ENCODE data around the gene CEMP1. TPM values are rescaled to one million over a fixed set of nuclear protein-coding genes. Genes with fewer than 3 reads are reported as not detected.

CEMP1 gene
- total RNA-seq, 1 donor from 2014 or later, result not detected

DNA sequence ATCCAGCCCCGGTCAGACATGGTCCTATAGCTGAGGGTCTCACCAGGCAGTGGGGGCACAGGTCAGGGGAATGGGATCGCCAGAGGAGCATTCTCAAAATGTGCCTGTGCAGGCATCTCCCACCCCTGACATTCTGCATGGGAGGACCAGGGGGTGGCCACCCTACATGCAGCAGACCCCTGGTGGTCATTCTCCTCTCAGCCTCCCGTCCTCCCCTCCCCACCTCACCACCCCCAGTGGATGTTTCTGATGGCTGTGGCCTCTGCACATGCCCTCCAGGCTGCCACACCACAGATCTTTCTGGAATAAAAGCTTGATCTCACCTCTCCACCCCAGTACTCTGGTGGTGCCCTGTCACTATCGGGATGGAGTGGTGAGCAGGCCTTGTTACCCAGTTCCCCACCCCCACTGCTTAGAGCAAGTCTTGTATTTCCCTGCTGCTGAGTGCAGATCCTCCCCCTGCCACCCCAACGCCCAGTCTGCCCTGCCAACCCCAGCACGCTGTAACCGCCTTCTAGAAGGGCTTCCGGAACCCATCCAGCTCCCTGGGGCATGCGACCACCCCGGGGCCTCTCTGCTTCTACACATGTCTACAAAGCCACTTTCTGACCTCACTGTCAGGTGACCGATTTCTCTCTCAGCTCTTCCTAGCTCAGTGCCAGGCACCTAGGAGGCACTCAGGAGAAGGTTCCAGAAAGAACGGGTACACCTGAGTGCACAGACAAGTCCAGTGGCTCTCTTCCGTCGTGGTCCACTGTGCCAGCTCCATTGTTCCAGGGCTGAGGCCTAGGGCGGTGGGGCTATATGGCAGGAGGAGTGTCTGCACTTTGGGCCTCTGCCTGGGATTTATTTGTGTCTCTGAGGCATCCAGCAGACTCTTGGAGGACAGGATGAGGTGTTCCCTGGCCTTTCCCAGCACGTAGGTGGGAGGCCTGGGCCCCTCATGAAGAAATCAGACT, 47.0 kb downstream of the CEMP1 start:
- TF ChIP-seq, protein P1, sequence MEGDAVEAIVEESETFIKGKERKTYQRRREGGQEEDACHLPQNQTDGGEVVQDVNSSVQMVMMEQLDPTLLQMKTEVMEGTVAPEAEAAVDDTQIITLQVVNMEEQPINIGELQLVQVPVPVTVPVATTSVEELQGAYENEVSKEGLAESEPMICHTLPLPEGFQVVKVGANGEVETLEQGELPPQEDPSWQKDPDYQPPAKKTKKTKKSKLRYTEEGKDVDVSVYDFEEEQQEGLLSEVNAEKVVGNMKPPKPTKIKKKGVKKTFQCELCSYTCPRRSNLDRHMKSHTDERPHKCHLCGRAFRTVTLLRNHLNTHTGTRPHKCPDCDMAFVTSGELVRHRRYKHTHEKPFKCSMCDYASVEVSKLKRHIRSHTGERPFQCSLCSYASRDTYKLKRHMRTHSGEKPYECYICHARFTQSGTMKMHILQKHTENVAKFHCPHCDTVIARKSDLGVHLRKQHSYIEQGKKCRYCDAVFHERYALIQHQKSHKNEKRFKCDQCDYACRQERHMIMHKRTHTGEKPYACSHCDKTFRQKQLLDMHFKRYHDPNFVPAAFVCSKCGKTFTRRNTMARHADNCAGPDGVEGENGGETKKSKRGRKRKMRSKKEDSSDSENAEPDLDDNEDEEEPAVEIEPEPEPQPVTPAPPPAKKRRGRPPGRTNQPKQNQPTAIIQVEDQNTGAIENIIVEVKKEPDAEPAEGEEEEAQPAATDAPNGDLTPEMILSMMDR (IDR thresholded peaks at IDR 0.05), result no peak
- no peaks in the 10 kb centered on the region for H3K36me3 Mint-ChIP-seq (ENCODE audit: unreplicated experiment)
- no peak overlapping the region for H3K27ac Mint-ChIP-seq (ENCODE audit: unreplicated experiment)
- no peak for DNase-seq (ENCODE audit: extremely low spot score, unreplicated experiment)
- H3K4me3 Mint-ChIP-seq (ENCODE audit: unreplicated experiment), result no peak overlapping the region
- no peaks in the 10 kb centered on the region for H3K27me3 Mint-ChIP-seq (ENCODE audit: unreplicated experiment)
- H3K9me3 Mint-ChIP-seq (ENCODE audit: unreplicated experiment), result no peaks in the 10 kb centered on the region
- H3K4me1 Mint-ChIP-seq (ENCODE audit: unreplicated experiment), result peaks cover 23% of the 10 kb centered on the region

DNA sequence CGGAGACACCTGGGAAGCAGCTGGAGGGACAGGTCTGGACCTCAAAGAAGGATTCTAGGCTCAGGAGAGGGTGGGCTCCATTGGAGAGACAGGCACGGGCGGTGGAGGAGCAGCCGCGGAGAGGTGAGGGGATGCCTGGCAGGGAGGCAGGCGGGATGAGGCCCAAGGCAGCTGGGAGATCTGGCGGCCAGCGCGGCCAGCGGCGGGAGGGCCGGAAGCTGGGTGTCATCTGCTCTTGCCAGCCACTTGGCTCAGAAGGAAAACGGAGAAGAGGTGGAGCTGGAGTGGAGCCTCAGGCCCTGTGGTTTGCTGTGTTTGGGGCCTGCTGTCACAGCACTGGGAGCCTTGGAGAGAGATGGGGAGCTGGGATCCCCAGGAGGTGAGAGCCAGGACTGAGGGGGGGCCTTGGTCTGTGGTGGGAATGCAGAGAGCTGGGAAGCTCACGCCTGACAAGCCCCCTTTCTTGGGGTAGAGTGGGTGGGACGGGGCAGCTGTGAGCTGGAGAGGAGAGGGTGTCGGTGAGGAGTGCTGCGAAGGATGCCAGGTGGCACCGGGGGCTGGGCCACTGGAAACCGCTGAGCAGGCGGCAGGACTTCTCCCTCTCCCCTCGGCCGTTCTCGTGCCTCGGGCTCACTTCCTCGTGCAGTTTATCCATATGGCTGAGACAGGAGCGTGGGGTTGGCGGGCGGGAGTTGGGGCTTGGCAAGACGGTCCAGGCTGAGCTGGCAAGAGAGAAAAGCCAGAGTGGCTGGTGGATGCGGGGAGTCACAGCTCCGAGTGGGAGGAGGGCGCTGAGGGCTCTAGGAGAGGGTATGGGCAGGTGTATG, 48.3 kb downstream of the CEMP1 start:
- Mint-ChIP-seq H3K9me3 (ENCODE audit: unreplicated experiment) (no peaks in the 10 kb centered on the region), H3K27me3 (ENCODE audit: unreplicated experiment) (no peaks in the 10 kb centered on the region), H3K4me3 (ENCODE audit: unreplicated experiment) (no peak overlapping the region), H3K4me1 (ENCODE audit: unreplicated experiment) (peaks cover 27% of the 10 kb centered on the region), H3K27ac (ENCODE audit: unreplicated experiment) (peak overlapping the region; percentile 71), H3K36me3 (ENCODE audit: unreplicated experiment) (no peaks in the 10 kb centered on the region)
- TF ChIP-seq, protein P1 (IDR thresholded peaks at IDR 0.05), result no peak
- DNase-seq (ENCODE audit: extremely low spot score, unreplicated experiment), result no peak

DNA sequence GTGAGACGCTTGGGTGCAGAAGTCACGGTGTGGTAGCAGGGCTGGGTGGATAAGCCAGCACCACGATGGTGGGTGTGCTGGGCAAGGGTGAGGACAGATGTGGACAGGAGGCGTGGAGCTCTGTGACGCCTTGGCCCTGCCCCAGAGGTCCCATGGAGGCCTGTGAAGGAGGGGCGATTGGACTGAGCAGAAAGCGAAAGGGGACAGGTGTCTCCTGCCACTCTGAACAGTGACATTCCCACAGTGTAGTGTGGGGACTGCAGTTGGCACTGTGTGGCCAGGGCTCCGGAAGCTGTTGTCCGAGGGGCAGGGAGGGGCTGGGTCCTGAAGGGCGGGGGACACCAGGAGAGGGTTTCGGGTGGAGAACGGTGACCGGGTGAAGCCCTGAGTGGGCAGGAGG, 49.0 kb downstream of the CEMP1 start:
- Mint-ChIP-seq H3K9me3 (ENCODE audit: unreplicated experiment) (no peaks in the 10 kb centered on the region), H3K4me3 (ENCODE audit: unreplicated experiment) (no peak overlapping the region), H3K4me1 (ENCODE audit: unreplicated experiment) (peaks cover 29% of the 10 kb centered on the region), H3K27ac (ENCODE audit: unreplicated experiment) (no peak overlapping the region), H3K36me3 (ENCODE audit: unreplicated experiment) (no peaks in the 10 kb centered on the region), H3K27me3 (ENCODE audit: unreplicated experiment) (no peaks in the 10 kb centered on the region)
- TF ChIP-seq, protein P1 (IDR thresholded peaks at IDR 0.05), result no peak
- DNase-seq (ENCODE audit: extremely low spot score, unreplicated experiment), result no peak

DNA sequence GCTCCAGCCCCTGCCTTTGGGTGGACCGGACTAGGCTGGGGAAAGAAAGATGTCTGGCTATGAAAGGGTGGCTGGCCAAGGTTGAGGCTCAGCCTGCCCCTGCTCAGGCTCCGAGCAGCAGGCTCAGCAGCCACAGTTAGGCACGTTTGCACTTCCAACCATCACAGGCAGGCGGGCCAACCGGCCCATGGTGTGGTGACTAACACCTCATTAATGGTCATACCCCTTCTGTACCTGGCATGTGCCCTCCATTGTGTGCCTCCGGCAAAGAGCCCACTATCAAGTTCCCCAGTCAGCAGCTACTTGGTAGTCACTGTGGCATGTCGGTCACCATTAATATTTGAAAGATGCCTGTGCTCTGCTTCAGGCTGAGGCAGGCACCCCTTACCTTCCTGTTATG, 49.5 kb downstream of the CEMP1 start:
- Mint-ChIP-seq H3K27ac (ENCODE audit: unreplicated experiment) (no peak overlapping the region), H3K4me1 (ENCODE audit: unreplicated experiment) (peaks cover 27% of the 10 kb centered on the region), H3K27me3 (ENCODE audit: unreplicated experiment) (no peaks in the 10 kb centered on the region), H3K9me3 (ENCODE audit: unreplicated experiment) (no peaks in the 10 kb centered on the region), H3K36me3 (ENCODE audit: unreplicated experiment) (no peaks in the 10 kb centered on the region), H3K4me3 (ENCODE audit: unreplicated experiment) (no peak overlapping the region)
- TF ChIP-seq, protein P1 (IDR thresholded peaks at IDR 0.05), result no peak
- no peak for DNase-seq (ENCODE audit: extremely low spot score, unreplicated experiment)

DNA sequence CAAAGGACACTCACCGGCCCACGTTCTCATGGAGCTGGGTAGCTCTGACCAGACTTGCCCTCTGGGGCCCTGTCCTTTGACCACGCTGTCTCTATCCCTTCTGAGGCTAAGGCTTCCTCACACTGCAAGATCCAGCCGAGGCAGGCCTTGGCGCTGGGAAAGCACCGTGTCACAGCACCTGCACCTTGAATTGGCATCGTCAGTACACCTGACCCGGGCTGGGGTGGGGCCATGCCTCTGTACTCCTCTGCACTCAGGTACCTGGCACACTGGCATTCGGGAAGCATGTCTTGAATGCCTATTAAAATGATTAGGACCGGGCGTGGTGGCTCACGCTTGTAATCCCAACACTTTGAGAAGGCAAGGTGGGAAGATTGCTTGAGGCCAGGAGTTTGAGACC, 50.3 kb downstream of the CEMP1 start:
- TF ChIP-seq, protein P1 (IDR thresholded peaks at IDR 0.05), result no peak
- no peaks in the 10 kb centered on the region for H3K36me3 Mint-ChIP-seq (ENCODE audit: unreplicated experiment)
- H3K4me1 Mint-ChIP-seq (ENCODE audit: unreplicated experiment), result peaks cover 31% of the 10 kb centered on the region
- H3K9me3 Mint-ChIP-seq (ENCODE audit: unreplicated experiment), result no peaks in the 10 kb centered on the region
- no peaks in the 10 kb centered on the region for H3K27me3 Mint-ChIP-seq (ENCODE audit: unreplicated experiment)
- H3K4me3 Mint-ChIP-seq (ENCODE audit: unreplicated experiment), result no peak overlapping the region
- DNase-seq (ENCODE audit: extremely low spot score, unreplicated experiment), result no peak
- H3K27ac Mint-ChIP-seq (ENCODE audit: unreplicated experiment), result no peak overlapping the region
